SK-N-SH (cell line): ENCODE data around the gene ZNF227. TPM values are rescaled to one million over a fixed set of nuclear protein-coding genes. Genes with fewer than 3 reads are reported as not detected.

Experiments used
- CTCF ChIA-PET: fragments of 300-600, 350-600 bp; formaldehyde crosslinking; extraction: SDS; loops from one replicate; lab custom pipeline; 2021; lab: Yijun Ruan, JAX
- POLR2A ChIA-PET: fragments of 350-600 bp; sonication (Branson Sonifier 250); formaldehyde crosslinking; extraction: SDS; loops from one replicate; lab custom pipeline; 2020; ENCODE audit warnings: antibody characterized with exemption, inconsistent platforms; lab: Yijun Ruan, JAX
- DNase-seq: peaks from one replicate; pipeline ENCODE4 v3.0.0; 2012
- H2AFZ ChIP-seq: fragments of 200-600 bp; sonication (generic); 2 replicates; pipeline ENCODE4 v1.8.1; 2016; ENCODE audit warnings: antibody characterized with exemption, mild to moderate bottlenecking, low read depth
- H3F3A ChIP-seq: fragments of 200-600 bp; sonication (generic); replicated peaks from 2 replicates; pipeline ENCODE3; 2016; ENCODE audit warnings: antibody characterized with exemption, mild to moderate bottlenecking; ENCODE audit not compliant: insufficient read depth
- H3K27ac ChIP-seq, 2 experiments: fragments of 200-500 bp in 1 of 2; fragments of 200-600 bp in 1 of 2; sonication (Bioruptor generic) in 1 of 2; sonication (generic), shearing (Covaris generic) in 1 of 2; 2 replicates each; pipeline versions ENCODE4 v1.5.1 to v1.6.1; 2014 to 2016; ENCODE audit warnings: low read depth in 2 of 2, inconsistent platforms in 1 of 2, low read length in 1 of 2, mild to moderate bottlenecking in 1 of 2, mixed read lengths in 1 of 2
- H3K27me3 ChIP-seq: fragments of 200-600 bp; sonication (generic), shearing (Covaris generic); 2 replicates; pipeline ENCODE4 v1.6.1; 2016; ENCODE audit warnings: mixed run types; ENCODE audit not compliant: insufficient read depth
- H3K36me3 ChIP-seq, 2 experiments: fragments of 200-500 bp in 1 of 2; fragments of 200-600 bp in 1 of 2; sonication (Bioruptor generic) in 1 of 2; sonication (generic) in 1 of 2; replicated peaks in 1 of 2; 2 replicates each; pipeline versions ENCODE3 to v1.5.1; 2014 to 2016; ENCODE audit warnings: low read length in 1 of 2, mild to moderate bottlenecking in 1 of 2; ENCODE audit not compliant: insufficient read depth in 2 of 2, control insufficient read depth in 1 of 2
- H3K4me1 ChIP-seq, 2 experiments: fragments of 200-500 bp in 1 of 2; fragments of 200-600 bp in 1 of 2; sonication (Bioruptor generic) in 1 of 2; sonication (generic), shearing (Covaris generic) in 1 of 2; 2 replicates each; pipeline versions ENCODE4 v1.5.1 to v1.6.1; 2014 to 2016; ENCODE audit warnings: low read depth in 1 of 2, low read length in 1 of 2, mixed run types in 1 of 2; ENCODE audit not compliant: insufficient read depth in 2 of 2, control insufficient read depth in 1 of 2
- H3K4me2 ChIP-seq: fragments of 200-600 bp; sonication (generic), shearing (Covaris generic); 2 replicates; pipeline ENCODE4 v1.6.1; 2017; ENCODE audit warnings: mixed run types
- H3K4me3 ChIP-seq, 2 experiments: fragments of 200-500 bp in 1 of 2; fragments of 200-600 bp in 1 of 2; sonication (Bioruptor generic) in 1 of 2; sonication (generic), shearing (Covaris generic) in 1 of 2; 2 replicates each; pipeline versions ENCODE4 v1.5.1 to v1.8.1; 2014 to 2016; ENCODE audit warnings: low read depth in 2 of 2, inconsistent platforms in 1 of 2, low read length in 1 of 2, mild to moderate bottlenecking in 1 of 2, mixed read lengths in 1 of 2, moderate library complexity in 1 of 2
- H3K79me2 ChIP-seq: fragments of 200-600 bp; sonication (generic); 2 replicates; pipeline ENCODE4 v1.8.1; 2017; ENCODE audit warnings: mild to moderate bottlenecking; ENCODE audit not compliant: insufficient read depth
- H3K9ac ChIP-seq: fragments of 200-600 bp; sonication (generic); 2 replicates; pipeline ENCODE4 v1.6.1; 2017; ENCODE audit warnings: mixed run types
- H3K9me2 ChIP-seq: fragments of 200-600 bp; sonication (generic); 2 replicates; pipeline ENCODE4 v1.6.1; 2017; ENCODE audit warnings: mixed run types
- H3K9me3 ChIP-seq: fragments of 200-600 bp; sonication (generic); 2 replicates; pipeline ENCODE4 v1.6.1; 2017; ENCODE audit warnings: mixed run types, mild to moderate bottlenecking, moderate library complexity
- H4K20me1 ChIP-seq: fragments of 200-600 bp; sonication (generic); 2 replicates; pipeline ENCODE4 v1.6.1; 2017; ENCODE audit warnings: mild to moderate bottlenecking, mixed run types; ENCODE audit not compliant: insufficient read depth
- ELF1 ChIP-seq: IDR thresholded peaks from 2 replicates; pipeline ENCODE4 v1.4.0; 2012
- EP300 ChIP-seq, 2 experiments: IDR thresholded peaks; 2 replicates each; pipeline versions ENCODE4 v1.4.0 to v1.6.1; 2012; ENCODE audit warnings: borderline replicate concordance in 1 of 2, low read depth in 1 of 2, low read length in 1 of 2
- FOSL2 ChIP-seq: IDR thresholded peaks from 2 replicates; pipeline ENCODE4 v1.4.0; 2012; ENCODE audit warnings: low read depth, mild to moderate bottlenecking, moderate library complexity, borderline replicate concordance
- FOXJ3 ChIP-seq: sonication (generic); formaldehyde crosslinking; IDR thresholded peaks from 2 replicates; pipeline ENCODE4 v1.5.1; 2020; ENCODE audit warnings: mild to moderate bottlenecking, missing genetic modification reagents
- FOXM1 ChIP-seq: IDR thresholded peaks from 2 replicates; pipeline ENCODE4 v1.4.0; 2012; ENCODE audit warnings: low read depth, mild to moderate bottlenecking
- GABPA ChIP-seq: IDR thresholded peaks from 2 replicates; pipeline ENCODE4 v1.4.0; 2012; ENCODE audit warnings: low read depth, mild to moderate bottlenecking
- JUND ChIP-seq: IDR thresholded peaks from 2 replicates; pipeline ENCODE4 v1.4.0; 2012
- NFIC ChIP-seq: IDR thresholded peaks from 2 replicates; pipeline ENCODE4 v1.4.0; 2012; ENCODE audit warnings: borderline replicate concordance
- POLR2AphosphoS5 ChIP-seq: IDR thresholded peaks from 2 replicates; pipeline ENCODE4 v1.6.1; 2012; ENCODE audit warnings: low read depth, low read length
- RAD21 ChIP-seq: IDR thresholded peaks from 2 replicates; pipeline ENCODE4 v1.6.1; 2012; ENCODE audit warnings: mild to moderate bottlenecking, low read length
- RCOR1 ChIP-seq: fragments of 150-350 bp; IDR thresholded peaks from 2 replicates; pipeline ENCODE4 v1.6.1; 2017; ENCODE audit warnings: antibody characterized with exemption, low read length
- RFX5 ChIP-seq: IDR thresholded peaks from 2 replicates; pipeline ENCODE4 v1.6.1; 2012; ENCODE audit warnings: mild to moderate bottlenecking, improper control_type of control experiment, low read length
- SIN3A ChIP-seq: IDR thresholded peaks from 2 replicates; pipeline ENCODE4 v1.6.1; 2012; ENCODE audit warnings: low read depth, mild to moderate bottlenecking, low read length, moderate library complexity, borderline replicate concordance
- SMC3 ChIP-seq: IDR thresholded peaks from 2 replicates; pipeline ENCODE4 v1.6.1; 2012; ENCODE audit warnings: low read depth, low read length, improper control_type of control experiment
- TEAD4 ChIP-seq: IDR thresholded peaks from 2 replicates; pipeline ENCODE4 v1.4.0; 2012; ENCODE audit warnings: mild to moderate bottlenecking, borderline replicate concordance; ENCODE audit not compliant: insufficient read depth
- YY1 ChIP-seq: IDR thresholded peaks from 2 replicates; pipeline ENCODE4 v1.4.0; 2012; ENCODE audit warnings: low read depth, mild to moderate bottlenecking
- WGBS: methylation state at CpG from one replicate; pipeline ENCODE4 v1.1.6; 2017; ENCODE audit warnings: low lambda C conversion rate; 5-methylcytosine and 5-hydroxymethylcytosine counted together
- polyA plus RNA-seq, 3 experiments: library from polyadenylated mRNA; depleted of rRNA; stranded (reverse); fragments of >200 nt; gene quantifications; 2 replicates each; pipeline ENCODE4 v1.2.3, GENCODE V29; 2012
- TF ChIP-seq, protein P1 (sequence below): fragments of 150-350 bp; IDR thresholded peaks from 2 replicates; pipeline ENCODE4 v1.6.1; 2016; ENCODE audit warnings: mild to moderate bottlenecking, low read depth, low read length
- TF ChIP-seq, protein P2 (sequence below): IDR thresholded peaks from 2 replicates; pipeline ENCODE4 v1.4.0; 2012; ENCODE audit warnings: low read depth
- TF ChIP-seq, protein P3 (sequence below): IDR thresholded peaks from 2 replicates; pipeline ENCODE4 v1.6.1; 2012; ENCODE audit warnings: mild to moderate bottlenecking, low read depth, low read length, moderate library complexity
- TF ChIP-seq, protein P4 (sequence below): fragments of 150-350 bp; IDR thresholded peaks from 2 replicates; pipeline ENCODE4 v1.6.1; 2017; ENCODE audit warnings: antibody characterized with exemption, low read length, low read depth, borderline replicate concordance

ZNF227 gene
- polyA plus RNA-seq, 1 of the 3 experiments (the other 2 are of a cell fraction), result 8.3 TPM

DNA sequence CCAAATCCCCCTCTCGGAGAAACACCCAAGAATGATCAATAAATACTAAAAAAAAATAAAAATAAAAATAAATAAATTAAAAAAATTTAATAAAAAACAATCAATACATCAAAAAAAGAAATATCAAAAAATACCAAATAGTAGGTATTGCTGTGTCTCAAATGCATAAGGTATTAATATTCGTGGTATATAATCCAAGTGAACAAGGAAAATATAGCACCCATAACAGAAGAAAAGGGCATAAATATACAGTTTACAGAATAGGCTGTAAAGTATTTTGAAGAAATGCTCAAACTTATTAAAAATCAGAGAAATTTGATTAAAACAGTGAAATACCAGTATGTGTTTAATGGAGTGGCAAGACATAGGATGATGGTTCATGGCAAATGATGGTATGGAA lies 7.6 kb upstream of the ZNF227 start:
- Histone ChIP-seq H3K9ac (no peak overlapping the region), H3K36me3 (no peaks in the 10 kb centered on the region), H3K27me3 (no peaks in the 10 kb centered on the region), H3K9me3 (no peaks in the 10 kb centered on the region), H3K9me2 (no peaks in the 10 kb centered on the region), H3K4me1 (no peaks in the 10 kb centered on the region; a peak in 2 of 4 replicates), H3K4me3 (no peak overlapping the region), H3K4me2 (no peak overlapping the region), H3F3A (peaks cover 9% of the 10 kb centered on the region), H4K20me1 (no peaks in the 10 kb centered on the region), H2AFZ (no peak overlapping the region), H3K27ac (no peak overlapping the region), H3K79me2 (no peaks in the 10 kb centered on the region)
- ChIA-PET POLR2A (no interaction called here), CTCF (no interaction called here)
- 0% methylated on average over 2 of the region's 2 CpGs for WGBS
- DNase-seq, result no peak
- no peak for TF ChIP-seq RAD21
- no peak for TF ChIP-seq POLR2AphosphoS5
- no peak for TF ChIP-seq FOXJ3
- TF ChIP-seq YY1, result no peak
- TF ChIP-seq, protein P1, sequence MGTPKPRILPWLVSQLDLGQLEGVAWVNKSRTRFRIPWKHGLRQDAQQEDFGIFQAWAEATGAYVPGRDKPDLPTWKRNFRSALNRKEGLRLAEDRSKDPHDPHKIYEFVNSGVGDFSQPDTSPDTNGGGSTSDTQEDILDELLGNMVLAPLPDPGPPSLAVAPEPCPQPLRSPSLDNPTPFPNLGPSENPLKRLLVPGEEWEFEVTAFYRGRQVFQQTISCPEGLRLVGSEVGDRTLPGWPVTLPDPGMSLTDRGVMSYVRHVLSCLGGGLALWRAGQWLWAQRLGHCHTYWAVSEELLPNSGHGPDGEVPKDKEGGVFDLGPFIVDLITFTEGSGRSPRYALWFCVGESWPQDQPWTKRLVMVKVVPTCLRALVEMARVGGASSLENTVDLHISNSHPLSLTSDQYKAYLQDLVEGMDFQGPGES, result no peak
- no peak for TF ChIP-seq EP300 (IDR thresholded peaks at IDR 0.05; ENCODE audit: borderline replicate concordance in 1 of 2, low read depth in 1 of 2, low read length in 1 of 2)
- TF ChIP-seq FOSL2, result no peak
- TF ChIP-seq ELF1, result no peak
- TF ChIP-seq, protein P2, sequence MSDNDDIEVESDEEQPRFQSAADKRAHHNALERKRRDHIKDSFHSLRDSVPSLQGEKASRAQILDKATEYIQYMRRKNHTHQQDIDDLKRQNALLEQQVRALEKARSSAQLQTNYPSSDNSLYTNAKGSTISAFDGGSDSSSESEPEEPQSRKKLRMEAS, result no peak
- no peak for TF ChIP-seq TEAD4
- no peak for TF ChIP-seq FOXM1
- no peak for TF ChIP-seq JUND
- no peak for TF ChIP-seq RCOR1
- TF ChIP-seq NFIC, result no peak
- no peak for TF ChIP-seq SMC3

DNA sequence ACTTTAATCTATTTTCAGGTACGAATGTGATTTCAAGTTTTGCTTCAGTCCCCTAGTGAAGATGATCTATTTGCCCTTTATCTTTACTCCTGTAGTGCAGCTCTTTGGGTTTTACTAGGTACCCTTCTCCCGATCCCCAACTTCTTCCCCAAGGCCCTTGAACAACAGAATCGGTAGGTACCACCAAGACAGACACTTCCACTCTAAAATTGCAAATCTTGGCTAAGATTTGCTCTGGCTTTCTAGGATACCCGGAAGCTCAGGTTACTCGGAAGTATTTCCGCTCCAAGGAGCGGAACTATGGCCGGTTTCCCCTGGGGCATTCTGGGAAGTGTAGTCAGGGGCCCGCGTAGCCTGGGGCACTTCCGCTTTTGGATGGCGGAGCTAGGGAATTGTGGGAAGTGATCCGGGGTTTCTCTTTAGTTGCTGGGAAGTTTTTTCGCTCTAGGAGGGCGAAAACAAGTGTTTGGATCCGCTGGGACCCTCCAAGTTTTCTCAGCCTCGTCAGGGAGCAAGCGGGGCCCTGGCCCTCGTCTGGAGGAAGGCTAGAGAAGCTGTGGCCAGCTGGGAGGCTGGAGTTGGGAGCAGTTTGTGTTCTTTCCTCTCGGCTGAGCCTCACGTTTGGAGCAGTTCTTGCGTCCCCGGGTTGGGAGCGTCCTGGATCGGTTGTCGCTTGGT lies 5.1 kb upstream of the ZNF227 start:
- Histone ChIP-seq H4K20me1 (no peaks in the 10 kb centered on the region), H3K9me2 (no peaks in the 10 kb centered on the region), H2AFZ (peak overlapping the region; percentile 99), H3K9ac (peak overlapping the region; percentile 90), H3K36me3 (no peaks in the 10 kb centered on the region), H3K4me1 (no peaks in the 10 kb centered on the region; a peak in 2 of 4 replicates), H3K4me3 (peak overlapping the region; percentile 94 to 96), H3K27ac (peak overlapping the region; percentile 82 to 97), H3K27me3 (no peaks in the 10 kb centered on the region), H3K4me2 (peak overlapping the region; percentile 74), H3F3A (peaks cover 21% of the 10 kb centered on the region), H3K79me2 (no peaks in the 10 kb centered on the region), H3K9me3 (no peaks in the 10 kb centered on the region)
- ChIA-PET CTCF (interaction anchor here (0.6 kb wide), 1 partner anchor 50 kb away, joined by 3 read pairs; no protein-coding TSS in a partner anchor), POLR2A (interaction anchor here (1.1 to 1.6 kb wide), 2 partner anchors 42 to 65 kb away, joined by 4 to 7 read pairs; partner anchors contain the start of gene ZNF226)
- 2% methylated on average over 26 of the region's 26 CpGs for WGBS
- peak; percentile 91 for DNase-seq
- TF ChIP-seq, protein P3, sequence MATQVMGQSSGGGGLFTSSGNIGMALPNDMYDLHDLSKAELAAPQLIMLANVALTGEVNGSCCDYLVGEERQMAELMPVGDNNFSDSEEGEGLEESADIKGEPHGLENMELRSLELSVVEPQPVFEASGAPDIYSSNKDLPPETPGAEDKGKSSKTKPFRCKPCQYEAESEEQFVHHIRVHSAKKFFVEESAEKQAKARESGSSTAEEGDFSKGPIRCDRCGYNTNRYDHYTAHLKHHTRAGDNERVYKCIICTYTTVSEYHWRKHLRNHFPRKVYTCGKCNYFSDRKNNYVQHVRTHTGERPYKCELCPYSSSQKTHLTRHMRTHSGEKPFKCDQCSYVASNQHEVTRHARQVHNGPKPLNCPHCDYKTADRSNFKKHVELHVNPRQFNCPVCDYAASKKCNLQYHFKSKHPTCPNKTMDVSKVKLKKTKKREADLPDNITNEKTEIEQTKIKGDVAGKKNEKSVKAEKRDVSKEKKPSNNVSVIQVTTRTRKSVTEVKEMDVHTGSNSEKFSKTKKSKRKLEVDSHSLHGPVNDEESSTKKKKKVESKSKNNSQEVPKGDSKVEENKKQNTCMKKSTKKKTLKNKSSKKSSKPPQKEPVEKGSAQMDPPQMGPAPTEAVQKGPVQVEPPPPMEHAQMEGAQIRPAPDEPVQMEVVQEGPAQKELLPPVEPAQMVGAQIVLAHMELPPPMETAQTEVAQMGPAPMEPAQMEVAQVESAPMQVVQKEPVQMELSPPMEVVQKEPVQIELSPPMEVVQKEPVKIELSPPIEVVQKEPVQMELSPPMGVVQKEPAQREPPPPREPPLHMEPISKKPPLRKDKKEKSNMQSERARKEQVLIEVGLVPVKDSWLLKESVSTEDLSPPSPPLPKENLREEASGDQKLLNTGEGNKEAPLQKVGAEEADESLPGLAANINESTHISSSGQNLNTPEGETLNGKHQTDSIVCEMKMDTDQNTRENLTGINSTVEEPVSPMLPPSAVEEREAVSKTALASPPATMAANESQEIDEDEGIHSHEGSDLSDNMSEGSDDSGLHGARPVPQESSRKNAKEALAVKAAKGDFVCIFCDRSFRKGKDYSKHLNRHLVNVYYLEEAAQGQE, result no peak
- peak; percentile 86 for TF ChIP-seq RFX5
- peak; percentile 33; the same call in 1 of the 2 replicates for TF ChIP-seq NFIC
- TF ChIP-seq GABPA, result peak; percentile 98
- TF ChIP-seq, protein P1, result no peak
- TF ChIP-seq YY1, result peak; percentile 89
- TF ChIP-seq, protein P4, sequence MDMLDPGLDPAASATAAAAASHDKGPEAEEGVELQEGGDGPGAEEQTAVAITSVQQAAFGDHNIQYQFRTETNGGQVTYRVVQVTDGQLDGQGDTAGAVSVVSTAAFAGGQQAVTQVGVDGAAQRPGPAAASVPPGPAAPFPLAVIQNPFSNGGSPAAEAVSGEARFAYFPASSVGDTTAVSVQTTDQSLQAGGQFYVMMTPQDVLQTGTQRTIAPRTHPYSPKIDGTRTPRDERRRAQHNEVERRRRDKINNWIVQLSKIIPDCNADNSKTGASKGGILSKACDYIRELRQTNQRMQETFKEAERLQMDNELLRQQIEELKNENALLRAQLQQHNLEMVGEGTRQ, result no peak
- TF ChIP-seq SIN3A, result peak; percentile 94; the same call in 1 of the 2 replicates
- TF ChIP-seq, protein P2, result peak; percentile 73
